HepG2 (cell line): Measurements from ENCODE around the gene EVA1A. TPM values are rescaled to one million over a fixed set of nuclear protein-coding genes. Genes with fewer than 3 reads are reported as not detected.
A peak's percentile ranks its signal among the peaks of the same experiment; 100 is the strongest.

ENCODE experiments used
- BCL6 ChIP-seq: IDR thresholded peaks from 2 replicates; pipeline ENCODE4 v1.6.1; 2016; ENCODE audit warnings: missing genetic modification reagents, missing compliant biosample characterization
- CCDC6 ChIP-seq: sonication (generic); formaldehyde crosslinking; IDR thresholded peaks from 2 replicates; pipeline ENCODE4 v1.8.1; 2022; ENCODE audit warnings: mild to moderate bottlenecking, missing genetic modification reagents, moderate library complexity
- GABPB1 ChIP-seq: IDR thresholded peaks from 2 replicates; pipeline ENCODE4 v1.6.1; 2016; ENCODE audit warnings: mild to moderate bottlenecking, missing genetic modification reagents, moderate library complexity, missing compliant biosample characterization
- IKZF4 ChIP-seq: sonication (generic); formaldehyde crosslinking; IDR thresholded peaks from 2 replicates; pipeline ENCODE4 v1.5.1; 2020; ENCODE audit warnings: borderline replicate concordance, mild to moderate bottlenecking, low read depth, missing genetic modification reagents; ENCODE audit errors: not compliant biosample characterization
- IRF9 ChIP-seq: sonication (generic); formaldehyde crosslinking; IDR thresholded peaks from 2 replicates; pipeline ENCODE4 v1.8.0; 2022; ENCODE audit warnings: missing genetic modification reagents, mild to moderate bottlenecking, borderline replicate concordance
- KDM5A ChIP-seq: fragments of 200-600 bp; sonication (generic); IDR thresholded peaks from 2 replicates; pipeline ENCODE4 v1.7.0; 2018; ENCODE audit warnings: antibody characterized with exemption, mild to moderate bottlenecking, low read length, borderline replicate concordance
- MAF1 ChIP-seq: sonication (generic); formaldehyde crosslinking; IDR thresholded peaks from 2 replicates; pipeline ENCODE4 v1.5.0; 2020; ENCODE audit warnings: missing genetic modification reagents, borderline replicate concordance
- NFE2 ChIP-seq: sonication (generic); formaldehyde crosslinking; IDR thresholded peaks from 2 replicates; pipeline ENCODE4 v1.4.0; 2020; ENCODE audit warnings: missing genetic modification reagents
- NR2F1 ChIP-seq, 2 experiments: fragments of 450-650 bp in 1 of 2; formaldehyde crosslinking in 1 of 2; IDR thresholded peaks; 2 replicates each; pipeline versions ENCODE4 v1.5.0 to v1.6.1; 2016 to 2020; ENCODE audit warnings: mild to moderate bottlenecking in 1 of 2, missing compliant biosample characterization in 1 of 2, missing genetic modification reagents in 1 of 2, moderate library complexity in 1 of 2
- ONECUT2 ChIP-seq: sonication (generic); formaldehyde crosslinking; IDR thresholded peaks from 2 replicates; pipeline ENCODE4 v1.4.0; 2020; ENCODE audit warnings: missing genetic modification reagents
- PBX3 ChIP-seq: sonication (generic); formaldehyde crosslinking; IDR thresholded peaks from 2 replicates; pipeline ENCODE4 v1.8.1; 2023; ENCODE audit warnings: missing genetic modification reagents, inconsistent platforms, borderline replicate concordance
- PTBP1 ChIP-seq: fragments of 200-400 bp; formaldehyde crosslinking; IDR thresholded peaks from 2 replicates; pipeline ENCODE4 v1.6.1; 2018; ENCODE audit warnings: low read length, low read depth; ENCODE audit not compliant: poor library complexity, severe bottlenecking
- RBAK ChIP-seq: sonication (generic); formaldehyde crosslinking; IDR thresholded peaks from 2 replicates; pipeline ENCODE4 v1.5.1; 2020; ENCODE audit warnings: mild to moderate bottlenecking, missing genetic modification reagents
- ZFP41 ChIP-seq: sonication (generic); formaldehyde crosslinking; IDR thresholded peaks from 2 replicates; pipeline ENCODE4 v1.4.0; 2020; ENCODE audit warnings: mild to moderate bottlenecking, missing genetic modification reagents, borderline replicate concordance
- ZMYM2 ChIP-seq: sonication (generic); formaldehyde crosslinking; IDR thresholded peaks from 2 replicates; pipeline ENCODE4 v1.8.0; 2022; ENCODE audit warnings: mild to moderate bottlenecking, missing genetic modification reagents
- ZNF350 ChIP-seq: sonication (generic); formaldehyde crosslinking; IDR thresholded peaks from 2 replicates; pipeline ENCODE4 v1.4.0; 2020; ENCODE audit warnings: mild to moderate bottlenecking, low read depth, missing genetic modification reagents, borderline replicate concordance
- ZNF354B ChIP-seq: sonication (generic); formaldehyde crosslinking; IDR thresholded peaks from 2 replicates; pipeline ENCODE4 v1.8.0; 2022; ENCODE audit warnings: mild to moderate bottlenecking, missing genetic modification reagents
- ZNF550 ChIP-seq: sonication (generic); formaldehyde crosslinking; IDR thresholded peaks from 2 replicates; pipeline ENCODE4 v1.4.0; 2020; ENCODE audit warnings: mild to moderate bottlenecking, missing genetic modification reagents, borderline replicate concordance
- ZNF574 ChIP-seq: sonication (generic); formaldehyde crosslinking; IDR thresholded peaks from 2 replicates; pipeline ENCODE4 v1.4.0; 2020; ENCODE audit warnings: missing genetic modification reagents
- ZNF605 ChIP-seq: sonication (generic); formaldehyde crosslinking; IDR thresholded peaks from 2 replicates; pipeline ENCODE4 v1.8.0; 2022; ENCODE audit warnings: mild to moderate bottlenecking, missing genetic modification reagents
- ZNF644 ChIP-seq: IDR thresholded peaks from 2 replicates; pipeline ENCODE4 v1.6.1; 2016; ENCODE audit warnings: low read depth
- ZNF724P ChIP-seq: sonication (generic); formaldehyde crosslinking; IDR thresholded peaks from 2 replicates; pipeline ENCODE4 v1.8.0; 2022; ENCODE audit warnings: missing genetic modification reagents, borderline replicate concordance
- ZNF747 ChIP-seq: sonication (generic); formaldehyde crosslinking; IDR thresholded peaks from 2 replicates; pipeline ENCODE4 v1.8.1; 2023; ENCODE audit warnings: missing genetic modification reagents, mild to moderate bottlenecking, borderline replicate concordance
- ZNF790 ChIP-seq: sonication (generic); formaldehyde crosslinking; IDR thresholded peaks from 2 replicates; pipeline ENCODE4 v1.8.0; 2022; ENCODE audit warnings: missing genetic modification reagents, mild to moderate bottlenecking, borderline replicate concordance
- polyA plus RNA-seq, 8 experiments: library from polyadenylated mRNA; depleted of rRNA in 3 of 8; stranded (reverse) in 7 of 8; unstranded in 1 of 8; fragments of >200 nt; fragmentation: Illumina TruSeq in 4 of 8; extraction: Trizol in 4 of 8; gene quantifications; 2 replicates each; pipeline versions ENCODE4 v1.2.1 to v1.2.3, GENCODE V29; 2011 to 2016; ENCODE audit warnings: low read depth in 4 of 8, missing spikeins in 1 of 8, mixed read lengths in 1 of 8; ENCODE audit not compliant: insufficient read depth in 1 of 8
- total RNA-seq, 5 experiments: library from RNA; depleted of rRNA; stranded (reverse); fragments of >200 nt; fragmentation: Illumina TruSeq; extraction: Trizol; gene quantifications; 2 replicates each; pipeline ENCODE4 v1.2.3, GENCODE V29; 2016; ENCODE audit warnings: low read depth in 1 of 5

The EVA1A gene
- total and polyA plus RNA-seq, 2 of the 13 experiments (the other 11 are each of a cell fraction or from before 2014, with no cell fraction given), result 57.5 to 57.8 TPM

GRCh38 chr2:75516378-75517360, 44.1 kb downstream of the EVA1A start (continued):
- no peak for TF ChIP-seq PBX3 (CRISPR knock-in tag)
- TF ChIP-seq PTBP1, result no peak
- peak; percentile 96 for TF ChIP-seq ZNF644 (CRISPR knock-in tag)
- no peak; the same call in none of the 2 replicates for TF ChIP-seq ZNF605
- peak; percentile 76 for TF ChIP-seq CCDC6 (CRISPR knock-in tag)
- TF ChIP-seq BCL6 (CRISPR knock-in tag), result peak; percentile 94
- TF ChIP-seq KDM5A, result 0 out of 2 replicates have a peak, but pooled peaks have one; percentile 5
- no peak for TF ChIP-seq ONECUT2
- peak; percentile 58 to 82; a peak in 3 of 4 replicates for TF ChIP-seq NR2F1 (CRISPR knock-in tag; IDR thresholded peaks at IDR 0.05)
- TF ChIP-seq GABPB1 (CRISPR knock-in tag), result peak; percentile 63; the same call in 1 of the 2 replicates
- no peak for TF ChIP-seq ZFP41 (CRISPR knock-in tag)
- TF ChIP-seq ZNF790, result no peak
- TF ChIP-seq MAF1, result peak; percentile 77; the same call in 1 of the 2 replicates
- peak; percentile 12; the same call in 1 of the 2 replicates for TF ChIP-seq RBAK (CRISPR knock-in tag)
- TF ChIP-seq ZNF354B (CRISPR knock-in tag), result no peak
- TF ChIP-seq IKZF4 (CRISPR knock-in tag), result no peak
- TF ChIP-seq ZNF724P (CRISPR knock-in tag), result peak; percentile 60; the same call in 1 of the 2 replicates
- TF ChIP-seq ZNF747, result peak; percentile 84
- peak; percentile 94 for TF ChIP-seq IRF9 (CRISPR knock-in tag)
- TF ChIP-seq ZMYM2 (CRISPR knock-in tag), result peak; percentile 20; the same call in 1 of the 2 replicates
- no peak for TF ChIP-seq ZNF550 (CRISPR knock-in tag)
- peak; percentile 34; the same call in 1 of the 2 replicates for TF ChIP-seq ZNF350 (CRISPR knock-in tag)
- no peak for TF ChIP-seq NFE2 (CRISPR knock-in tag)
- TF ChIP-seq ZNF574 (CRISPR knock-in tag), result peak; percentile 84
